Psoas muscle (tissue), 8 donors: ENCODE measurements around the gene RPL13A. TPM values are rescaled to one million over a fixed set of nuclear protein-coding genes. Genes with fewer than 3 reads are reported as not detected.

ENCODE experiments used
- ATAC-seq, 4 donors: fragments of 200-7000 bp; cut with Tn5 transposase; one replicate each; pipeline ENCODE4 v1.9.1; 2020; ENCODE audit warnings: moderate library complexity in 3 of 4, mild to moderate bottlenecking in 2 of 4
- DNase-seq, 2 donors: peaks; one replicate each; pipeline ENCODE4 v3.0.0-alpha.2; 2020
- H3K27ac ChIP-seq: fragments of 200-600 bp; one replicate; pipeline ENCODE4 v1.8.0; 2022
- H3K27me3 ChIP-seq, 3 donors: fragments of 200-600 bp in 1 of 3; one replicate each; pipeline versions ENCODE4 v1.6.1 to v1.8.0; 2013 to 2022; ENCODE audit warnings: low read length in 2 of 3, mild to moderate bottlenecking in 2 of 3, moderate library complexity in 1 of 3; ENCODE audit not compliant: insufficient read depth in 3 of 3
- H3K36me3 ChIP-seq, 2 donors: fragments of 200-600 bp in 1 of 2; one replicate each; pipeline versions ENCODE4 v1.6.1 to v1.8.0; 2013 to 2022; ENCODE audit warnings: low read depth in 1 of 2, mild to moderate bottlenecking in 1 of 2, moderate library complexity in 1 of 2; ENCODE audit not compliant: insufficient read depth in 1 of 2
- H3K4me1 ChIP-seq: fragments of 200-600 bp; one replicate; pipeline ENCODE4 v1.8.0; 2022
- H3K4me3 ChIP-seq: fragments of 200-600 bp; one replicate; pipeline ENCODE4 v1.8.0; 2022; ENCODE audit warnings: mild to moderate bottlenecking
- H3K9me3 ChIP-seq: fragments of 200-600 bp; one replicate; pipeline ENCODE4 v1.8.0; 2022
- WGBS, 3 donors: extraction: QIAGEN DNeasy Blood & Tissue Kit; methylation state at CpG; one replicate each; pipeline versions ENCODE4 v1.1.6 to v1.1.7; 2013; 5-methylcytosine and 5-hydroxymethylcytosine counted together
- intact Hi-C, 2 donors: fragments of 100-400 bp; cut with DNase I; formaldehyde crosslinking; loops; one replicate each; pipeline versions ENCODE4 v1.11.0 to v1.14.2; 2022
- polyA plus RNA-seq, 3 donors: library from polyadenylated mRNA; stranded (reverse); fragments of 200-250 nt; gene quantifications; one replicate each; pipeline ENCODE4 v1.2.3, GENCODE V29; 2013
- total RNA-seq, 4 donors: library from RNA; stranded (reverse); fragmentation: NEBNext Ultra II Directional in 2 of 4; extraction: Animal tissue kit (Norgen Biotek cat#: 25700) in 2 of 4; gene quantifications; one replicate each; pipeline versions ENCODE4 v1.2.1 to v1.2.4, GENCODE V29; 2021 to 2023
- TF ChIP-seq, protein P1 (sequence below): fragments of 200-600 bp; IDR thresholded peaks from one replicate; pipeline ENCODE4 v1.8.0; 2022; ENCODE audit warnings: antibody characterized with exemption
- donor health status: healthy with polysubstance abuse.
- donor health status: DM: no; HTN: no; CAD: no; lungs with moderate emphysema.
- donor health status: Bipolar disorder and iron deficiency.
- donor health status: healthy.
- donor health status: DM: yes; HTN: yes; CAD: no.
- donor health status: DM: no; HTN: no; CAD: no.
- donor health status: DM: no; HTN: no; CAD: no.
- donor health status: DM: yes; HTN: yes; CAD: no.

The RPL13A gene
- total and polyA plus RNA-seq, 7 donors: 1,392 to 2,955 (median 1,992) TPM

DNA sequence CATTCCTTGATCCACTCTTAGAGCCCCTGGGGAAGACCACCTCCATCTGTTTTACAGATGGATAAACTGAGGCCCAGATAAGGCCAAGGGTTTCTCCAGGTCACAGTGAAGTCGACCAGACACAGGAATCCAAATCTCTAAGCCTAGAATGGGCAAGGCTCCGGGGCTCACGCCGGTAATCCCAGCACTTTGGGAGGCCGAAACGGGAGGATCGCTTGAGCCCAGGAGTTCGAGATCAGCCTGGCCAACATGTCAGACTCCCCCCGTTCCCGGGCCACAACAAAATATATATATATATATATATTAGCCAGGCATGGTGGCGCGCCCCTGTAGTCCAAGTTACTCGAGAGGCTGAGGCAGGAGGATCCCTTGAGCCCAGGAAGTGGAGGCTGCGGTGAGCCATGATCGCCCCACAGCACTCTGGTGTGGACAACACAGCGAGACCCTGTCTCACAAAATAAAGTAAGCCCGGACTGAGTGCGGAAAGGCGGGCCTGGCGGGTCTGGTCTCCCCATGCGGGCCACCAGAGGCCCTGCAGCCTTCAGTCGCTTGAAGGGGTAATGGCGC, 615 bp upstream of the RPL13A start:
- no peaks in the 10 kb centered on the region for H3K27me3 ChIP-seq
- intact Hi-C loops: no loop called here
- H3K4me1 ChIP-seq: peaks cover 24% of the 10 kb centered on the region
- H3K9me3 ChIP-seq: no peaks in the 10 kb centered on the region
- TF ChIP-seq, protein P1, sequence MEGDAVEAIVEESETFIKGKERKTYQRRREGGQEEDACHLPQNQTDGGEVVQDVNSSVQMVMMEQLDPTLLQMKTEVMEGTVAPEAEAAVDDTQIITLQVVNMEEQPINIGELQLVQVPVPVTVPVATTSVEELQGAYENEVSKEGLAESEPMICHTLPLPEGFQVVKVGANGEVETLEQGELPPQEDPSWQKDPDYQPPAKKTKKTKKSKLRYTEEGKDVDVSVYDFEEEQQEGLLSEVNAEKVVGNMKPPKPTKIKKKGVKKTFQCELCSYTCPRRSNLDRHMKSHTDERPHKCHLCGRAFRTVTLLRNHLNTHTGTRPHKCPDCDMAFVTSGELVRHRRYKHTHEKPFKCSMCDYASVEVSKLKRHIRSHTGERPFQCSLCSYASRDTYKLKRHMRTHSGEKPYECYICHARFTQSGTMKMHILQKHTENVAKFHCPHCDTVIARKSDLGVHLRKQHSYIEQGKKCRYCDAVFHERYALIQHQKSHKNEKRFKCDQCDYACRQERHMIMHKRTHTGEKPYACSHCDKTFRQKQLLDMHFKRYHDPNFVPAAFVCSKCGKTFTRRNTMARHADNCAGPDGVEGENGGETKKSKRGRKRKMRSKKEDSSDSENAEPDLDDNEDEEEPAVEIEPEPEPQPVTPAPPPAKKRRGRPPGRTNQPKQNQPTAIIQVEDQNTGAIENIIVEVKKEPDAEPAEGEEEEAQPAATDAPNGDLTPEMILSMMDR: no peak
- no peak for DNase-seq
- H3K36me3 ChIP-seq: peaks cover 5 to 33% of the 10 kb centered on the region in 2 donors
- no peak for ATAC-seq
- WGBS, 3 donors: 64 to 67% (median 64%) methylated on average over 22 to 23 of the region's 23 CpGs
- peak overlapping the region; percentile 87 for H3K27ac ChIP-seq
- peak overlapping the region; percentile 98 for H3K4me3 ChIP-seq

DNA sequence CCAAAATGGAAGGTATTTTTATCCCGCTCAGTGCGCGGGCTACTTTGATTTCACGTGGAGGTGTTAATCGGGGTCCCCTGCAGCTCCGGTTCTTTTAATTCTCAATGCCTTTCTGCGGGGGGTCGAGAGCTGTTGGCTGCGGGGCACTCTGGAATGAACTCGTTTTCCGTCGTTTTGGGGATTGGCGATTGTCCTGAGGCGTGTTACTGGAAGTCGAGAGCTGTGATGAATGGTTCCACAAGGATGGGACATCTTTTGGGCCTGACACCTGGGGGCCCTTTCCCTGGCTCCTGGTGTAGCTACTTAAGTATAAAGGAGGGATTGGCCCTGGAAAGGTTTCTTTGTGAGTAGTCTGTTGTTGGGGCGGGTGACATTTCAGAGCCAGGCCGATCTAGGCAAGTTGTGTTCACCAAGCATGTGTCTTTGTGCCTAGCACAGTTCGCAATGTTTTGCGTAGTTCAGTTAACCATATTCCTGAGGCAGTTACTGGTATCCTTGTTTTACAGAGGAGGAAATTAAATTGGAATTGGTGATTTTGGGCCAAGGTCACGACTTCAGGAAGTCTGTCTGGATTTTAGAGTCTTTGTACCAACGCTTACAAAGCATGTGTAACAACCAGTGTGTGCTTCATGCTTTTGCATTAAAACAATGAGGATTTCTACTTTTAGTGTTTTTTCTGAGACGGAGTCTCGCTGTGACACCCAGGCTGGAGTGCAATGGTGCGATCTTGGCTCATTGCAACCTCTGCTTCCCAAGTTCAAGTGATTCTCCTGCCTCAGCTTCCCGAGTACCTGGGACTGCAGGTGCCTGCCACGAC, 846 bp downstream of the RPL13A start:
- Histone ChIP-seq H3K36me3 (peaks cover 12 to 48% of the 10 kb centered on the region in 2 donors), H3K27ac (peak overlapping the region; percentile 95), H3K9me3 (no peaks in the 10 kb centered on the region), H3K4me1 (peaks cover 24% of the 10 kb centered on the region), H3K4me3 (peak overlapping the region; percentile 98), H3K27me3 (no peaks in the 10 kb centered on the region)
- ATAC-seq (no peak), DNase-seq (no peak)
- TF ChIP-seq, protein P1: no peak
- 1 to 2% (median 1%) methylated on average over 26 of the region's 26 CpGs for WGBS, 3 donors
- intact Hi-C loops: no loop called here

DNA sequence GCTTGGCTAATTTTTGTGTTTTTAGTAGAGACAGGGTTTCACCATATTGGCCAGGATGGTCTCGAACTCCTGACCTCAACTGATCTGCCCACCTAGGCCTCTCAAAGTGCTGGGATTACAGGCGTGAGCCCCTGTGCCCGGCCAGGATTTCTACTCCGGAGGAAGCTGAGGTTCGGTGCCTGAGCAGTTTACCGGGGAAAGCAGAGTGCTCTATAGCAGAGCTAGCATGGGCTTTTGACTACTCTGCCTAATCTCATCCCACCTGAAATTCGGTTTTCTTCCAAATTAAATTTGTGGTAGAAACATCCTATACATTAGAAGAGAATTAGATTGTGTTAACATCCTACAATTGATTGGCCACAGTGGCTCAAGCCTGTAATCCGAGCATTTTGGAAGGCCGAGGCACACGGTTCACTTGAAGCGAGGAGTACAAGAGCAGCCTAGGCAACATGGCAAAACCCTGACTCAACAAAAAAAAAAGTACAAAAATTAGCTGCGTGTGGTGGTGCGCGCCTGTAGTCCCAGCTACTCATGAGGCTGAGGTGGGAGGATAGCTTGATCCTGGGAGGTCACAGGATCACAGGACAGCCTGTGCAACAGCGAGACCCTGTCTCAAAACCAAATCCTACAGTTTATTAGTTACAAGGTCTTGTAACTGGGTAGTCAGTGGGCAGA, 1.6 kb downstream of the RPL13A start:
- intact Hi-C loops: no loop called here
- H3K36me3 ChIP-seq: peaks cover 12 to 49% of the 10 kb centered on the region in 2 donors
- H3K27ac ChIP-seq: peak overlapping the region; percentile 95
- TF ChIP-seq, protein P1: no peak
- no peaks in the 10 kb centered on the region for H3K9me3 ChIP-seq
- H3K27me3 ChIP-seq: no peaks in the 10 kb centered on the region
- DNase-seq (no peak), ATAC-seq (no peak)
- 19 to 20% (median 20%) methylated on average over 15 of the region's 15 CpGs for WGBS, 3 donors
- H3K4me1 ChIP-seq: peaks cover 24% of the 10 kb centered on the region
- peak overlapping the region; percentile 98 for H3K4me3 ChIP-seq

DNA sequence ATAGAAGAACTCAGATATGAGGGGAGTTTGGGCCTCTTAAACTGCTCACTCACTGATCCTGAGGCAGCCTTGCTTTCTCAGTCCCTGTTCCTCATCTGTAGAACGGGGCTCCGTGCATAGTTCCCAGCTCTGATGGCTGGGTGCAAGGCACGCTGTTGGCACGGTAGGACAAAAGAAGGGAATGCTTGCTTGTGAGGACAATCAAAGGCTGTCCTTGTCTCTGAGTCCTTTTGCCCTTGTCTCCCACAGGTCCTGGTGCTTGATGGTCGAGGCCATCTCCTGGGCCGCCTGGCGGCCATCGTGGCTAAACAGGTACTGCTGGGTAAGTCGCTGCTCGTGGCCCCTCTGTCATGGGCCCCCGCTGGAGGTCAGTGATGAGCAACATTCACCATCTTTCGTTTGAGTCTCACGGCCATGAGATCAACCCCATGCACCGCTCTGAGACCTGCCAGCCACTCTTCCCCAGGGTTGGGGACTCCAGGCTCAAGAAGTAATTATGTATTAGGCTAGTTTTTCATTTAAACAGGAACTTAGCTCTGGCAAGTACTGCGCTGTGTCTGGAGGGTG, 2.3 kb downstream of the RPL13A start:
- WGBS, 3 donors: 65 to 77% (median 67%) methylated on average over 15 of the region's 15 CpGs
- H3K27ac ChIP-seq: peak overlapping the region; percentile 95
- intact Hi-C loops: loop anchor here in 1 of 2 donors (10.0 kb wide), 1 partner anchor 325 kb away; the partner anchor contains the start of genes FUZ and MED25
- ATAC-seq: no peak
- no peaks in the 10 kb centered on the region for H3K27me3 ChIP-seq
- H3K9me3 ChIP-seq: no peaks in the 10 kb centered on the region
- no peak for DNase-seq
- peak overlapping the region; percentile 98 for H3K4me3 ChIP-seq
- TF ChIP-seq, protein P1: no peak
- H3K36me3 ChIP-seq: peaks cover 12 to 49% of the 10 kb centered on the region in 2 donors
- H3K4me1 ChIP-seq: peaks cover 24% of the 10 kb centered on the region
